Dermis blood vessel endothelial cell (primary cell): Measurements from ENCODE around the gene MLN. TPM values are rescaled to one million over a fixed set of nuclear protein-coding genes. Genes with fewer than 3 reads are reported as not detected.

ENCODE experiments used
- DNase-seq: peaks from one replicate; pipeline ENCODE4 v3.0.0; 2010
- total RNA-seq: library from RNA; depleted of rRNA; stranded (reverse); fragments of >200 nt; gene quantifications from 2 replicates; pipeline ENCODE4 v1.2.3, GENCODE V29; 2014

MLN gene
- total RNA-seq, 1 donor from 2014 or later = not detected

GRCh38 chr6:33788694-33789549 lies 14.9 kb downstream of the MLN start, which contains the start of gene LEMD2:
Gene LEMD2, minus strand, starts transcription at chr6:33789130. Its CDS starts 14 bp downstream, at chr6:33789116.
- peak; percentile 96 for DNase-seq

GRCh38 chr6:33787954-33788693 lies 15.7 kb downstream of the MLN start:
- peak; percentile 81 for DNase-seq

- DNase-seq = peak; percentile 79
Observed at GRCh38 chr6:33787346-33787953, 16.4 kb downstream of the MLN start.

- peak; percentile 7 for DNase-seq
Observed at GRCh38 chr6:33786736-33787135, 17.1 kb downstream of the MLN start.

- DNase-seq = peak; percentile 76
Observed at GRCh38 chr6:33785778-33786177, 18.0 kb downstream of the MLN start.

- DNase-seq = peak; percentile 29
Observed at GRCh38 chr6:33784787-33785186, 19.0 kb downstream of the MLN start.

GRCh38 chr6:33783781-33784520 lies 19.9 kb downstream of the MLN start:
- DNase-seq = peak; percentile 39

- DNase-seq = no peak
Observed at GRCh38 chr6:33782561-33782960, 21.2 kb downstream of the MLN start.

GRCh38 chr6:33781131-33781975 lies 22.4 kb downstream of the MLN start:
- DNase-seq = peak; percentile 96

- peak; percentile 11 for DNase-seq
Observed at GRCh38 chr6:33779895-33780294, 23.9 kb downstream of the MLN start.

- DNase-seq = peak; percentile 45
Observed at GRCh38 chr6:33779290-33779689, 24.5 kb downstream of the MLN start.

GRCh38 chr6:33778444-33779121 lies 25.2 kb downstream of the MLN start:
- DNase-seq = no peak

- DNase-seq = no peak
Observed at GRCh38 chr6:33777398-33778388, 26.1 kb downstream of the MLN start.

GRCh38 chr6:33776764-33777163 lies 27.0 kb downstream of the MLN start:
- no peak for DNase-seq

- DNase-seq = no peak
Observed at GRCh38 chr6:33776186-33776585, 27.6 kb downstream of the MLN start.

- no peak for DNase-seq
Observed at GRCh38 chr6:33774774-33775173, 29.0 kb downstream of the MLN start.

GRCh38 chr6:33772902-33773472 lies 30.8 kb downstream of the MLN start:
- DNase-seq = no peak

GRCh38 chr6:33772082-33772830 lies 31.5 kb downstream of the MLN start:
- peak; percentile 57 for DNase-seq
